DOHH2 (cell line): ENCODE measurements around the gene RAB4A.

Source experiments
- H3F3A ChIP-seq: fragments of 200-600 bp; sonication (generic), shearing (Covaris generic); 2 replicates; pipeline ENCODE4 v1.6.0; 2016; ENCODE audit warnings: antibody characterized with exemption, mild to moderate bottlenecking; ENCODE audit not compliant: control insufficient read depth, insufficient read depth
- H3K27ac ChIP-seq: fragments of 200-600 bp; sonication (generic); 2 replicates; pipeline ENCODE4 v1.5.1; 2014; ENCODE audit warnings: low read depth, mild to moderate bottlenecking, low read length, moderate library complexity
- H3K27me3 ChIP-seq: fragments of 200-600 bp; sonication (generic); 2 replicates; pipeline ENCODE4 v1.6.1; 2014; ENCODE audit warnings: mild to moderate bottlenecking, low read length, mixed read lengths; ENCODE audit not compliant: control insufficient read depth
- H3K36me3 ChIP-seq: fragments of 200-600 bp; sonication (generic); 2 replicates; pipeline ENCODE4 v1.6.1; 2014; ENCODE audit warnings: mild to moderate bottlenecking, low read length, moderate library complexity, mixed read lengths; ENCODE audit not compliant: control insufficient read depth
- H3K4me1 ChIP-seq: fragments of 200-600 bp; sonication (generic); 2 replicates; pipeline ENCODE4 v1.6.1; 2014; ENCODE audit warnings: mild to moderate bottlenecking, low read length, mixed read lengths; ENCODE audit not compliant: control insufficient read depth
- H3K4me2 ChIP-seq: fragments of 200-600 bp; sonication (generic); 2 replicates; pipeline ENCODE4 v1.6.0; 2014; ENCODE audit warnings: mild to moderate bottlenecking, low read length, moderate library complexity
- H3K4me3 ChIP-seq: fragments of 200-600 bp; sonication (generic); 2 replicates; pipeline ENCODE4 v1.5.1; 2014; ENCODE audit warnings: mild to moderate bottlenecking, low read length, mixed read lengths
- H3K79me2 ChIP-seq: fragments of 200-600 bp; sonication (generic); 2 replicates; pipeline ENCODE4 v1.6.1; 2014; ENCODE audit warnings: mild to moderate bottlenecking, low read length, mixed read lengths; ENCODE audit not compliant: control insufficient read depth
- H3K9me2 ChIP-seq: fragments of 200-600 bp; sonication (generic); replicated peaks from 2 replicates; pipeline ENCODE4 v1.6.1; 2014; ENCODE audit warnings: mild to moderate bottlenecking, low read length, mixed read lengths; ENCODE audit not compliant: control insufficient read depth
- H3K9me3 ChIP-seq: fragments of 200-600 bp; sonication (generic); 2 replicates; pipeline ENCODE4 v1.6.1; 2014; ENCODE audit warnings: antibody characterized with exemption, low read length, mixed read lengths; ENCODE audit not compliant: control insufficient read depth, insufficient read depth
- H4K20me1 ChIP-seq: fragments of 200-600 bp; sonication (generic); 2 replicates; pipeline ENCODE4 v1.6.0; 2014; ENCODE audit warnings: low read depth, mild to moderate bottlenecking, antibody characterized with exemption, low read length, moderate library complexity; ENCODE audit not compliant: control insufficient read depth, insufficient read depth
- EZH2phosphoT487 ChIP-seq: fragments of 200-600 bp; sonication (generic); IDR thresholded peaks from 2 replicates; pipeline ENCODE4 v1.6.1; 2017; ENCODE audit warnings: borderline replicate concordance, mild to moderate bottlenecking, antibody characterized with exemption, low read length, moderate library complexity, mixed read lengths
- TF ChIP-seq, protein P1 (sequence below): fragments of 200-600 bp; sonication (generic); IDR thresholded peaks from one replicate; pipeline ENCODE4 v1.5.1; 2014; ENCODE audit warnings: antibody characterized with exemption, mild to moderate bottlenecking, low read depth, low read length; ENCODE audit not compliant: poor library complexity, severe bottlenecking

RAB4A gene

GRCh38 chr1:229241390-229241789 lies 29.5 kb upstream of the RAB4A start:
- no peaks in the 10 kb centered on the region for H4K20me1 ChIP-seq
- no peaks in the 10 kb centered on the region for H3K9me2 ChIP-seq
- H3K4me2 ChIP-seq, result no peak overlapping the region
- H3K9me3 ChIP-seq, result no peaks in the 10 kb centered on the region
- H3K27ac ChIP-seq, result no peak overlapping the region
- no peaks in the 10 kb centered on the region for H3F3A ChIP-seq
- peaks cover 2% of the 10 kb centered on the region; the same call in 1 of the 2 replicates for H3K27me3 ChIP-seq
- no peaks in the 10 kb centered on the region for H3K36me3 ChIP-seq
- no peaks in the 10 kb centered on the region for H3K79me2 ChIP-seq
- no peak overlapping the region for H3K4me3 ChIP-seq
- H3K4me1 ChIP-seq, result no peaks in the 10 kb centered on the region
- no peak for TF ChIP-seq EZH2phosphoT487
- TF ChIP-seq, protein P1, sequence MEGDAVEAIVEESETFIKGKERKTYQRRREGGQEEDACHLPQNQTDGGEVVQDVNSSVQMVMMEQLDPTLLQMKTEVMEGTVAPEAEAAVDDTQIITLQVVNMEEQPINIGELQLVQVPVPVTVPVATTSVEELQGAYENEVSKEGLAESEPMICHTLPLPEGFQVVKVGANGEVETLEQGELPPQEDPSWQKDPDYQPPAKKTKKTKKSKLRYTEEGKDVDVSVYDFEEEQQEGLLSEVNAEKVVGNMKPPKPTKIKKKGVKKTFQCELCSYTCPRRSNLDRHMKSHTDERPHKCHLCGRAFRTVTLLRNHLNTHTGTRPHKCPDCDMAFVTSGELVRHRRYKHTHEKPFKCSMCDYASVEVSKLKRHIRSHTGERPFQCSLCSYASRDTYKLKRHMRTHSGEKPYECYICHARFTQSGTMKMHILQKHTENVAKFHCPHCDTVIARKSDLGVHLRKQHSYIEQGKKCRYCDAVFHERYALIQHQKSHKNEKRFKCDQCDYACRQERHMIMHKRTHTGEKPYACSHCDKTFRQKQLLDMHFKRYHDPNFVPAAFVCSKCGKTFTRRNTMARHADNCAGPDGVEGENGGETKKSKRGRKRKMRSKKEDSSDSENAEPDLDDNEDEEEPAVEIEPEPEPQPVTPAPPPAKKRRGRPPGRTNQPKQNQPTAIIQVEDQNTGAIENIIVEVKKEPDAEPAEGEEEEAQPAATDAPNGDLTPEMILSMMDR, result no peak

DNA sequence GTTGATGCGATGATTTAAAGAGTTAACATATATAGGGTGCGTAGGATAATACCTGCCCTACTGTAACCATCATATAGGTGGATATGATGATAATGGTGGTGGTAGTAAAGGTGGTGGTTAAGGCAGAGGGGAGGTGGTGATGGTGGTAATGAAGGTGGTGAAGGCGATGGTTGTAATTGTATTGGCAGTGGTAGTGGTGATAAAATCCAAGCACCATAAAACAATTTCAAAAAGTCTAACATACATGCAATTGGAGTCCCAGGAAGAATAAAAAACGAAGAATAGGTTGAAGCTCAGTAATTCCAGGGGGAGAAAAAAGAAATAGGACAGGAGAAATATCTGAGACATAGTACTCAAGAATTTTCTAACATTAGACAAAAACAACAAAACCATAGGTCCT lies 27.3 kb upstream of the RAB4A start:
- Histone ChIP-seq H3K9me3 (no peaks in the 10 kb centered on the region), H3K9me2 (no peaks in the 10 kb centered on the region), H3K4me2 (no peak overlapping the region), H3K4me1 (no peaks in the 10 kb centered on the region), H4K20me1 (no peaks in the 10 kb centered on the region), H3K4me3 (no peak overlapping the region), H3K79me2 (no peaks in the 10 kb centered on the region), H3K27me3 (peaks cover under 1% of the 10 kb centered on the region; the same call in 1 of the 2 replicates), H3F3A (no peaks in the 10 kb centered on the region), H3K27ac (no peak overlapping the region), H3K36me3 (no peaks in the 10 kb centered on the region)
- TF ChIP-seq EZH2phosphoT487, result no peak
- TF ChIP-seq, protein P1, result no peak

DNA sequence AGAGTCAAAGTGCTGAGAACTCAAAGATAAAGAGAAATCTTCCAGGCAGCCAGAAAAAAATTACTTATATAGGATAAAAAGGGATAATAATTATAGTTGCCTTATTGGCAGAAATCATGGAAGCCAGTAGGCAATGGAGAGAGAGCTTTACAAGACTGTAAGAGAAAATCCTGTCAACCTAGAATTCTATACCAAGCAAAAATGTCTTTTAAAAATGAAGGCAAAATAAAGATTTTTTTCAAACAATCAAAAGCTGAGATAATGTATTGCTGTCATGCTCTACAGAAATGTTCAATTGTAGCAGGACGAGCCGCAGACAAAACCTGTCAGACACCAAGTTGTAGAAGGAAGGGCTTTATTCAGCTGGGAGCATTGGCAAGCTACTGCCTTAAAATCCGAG lies 26.8 kb upstream of the RAB4A start:
- H3K9me3 ChIP-seq, result no peaks in the 10 kb centered on the region
- no peaks in the 10 kb centered on the region for H4K20me1 ChIP-seq
- no peaks in the 10 kb centered on the region for H3K4me1 ChIP-seq
- TF ChIP-seq, protein P1, result no peak
- TF ChIP-seq EZH2phosphoT487, result no peak
- no peak overlapping the region for H3K4me2 ChIP-seq
- H3K79me2 ChIP-seq, result no peaks in the 10 kb centered on the region
- H3K27ac ChIP-seq, result no peak overlapping the region
- H3F3A ChIP-seq, result no peaks in the 10 kb centered on the region
- no peaks in the 10 kb centered on the region for H3K9me2 ChIP-seq
- no peak overlapping the region for H3K4me3 ChIP-seq
- H3K36me3 ChIP-seq, result no peaks in the 10 kb centered on the region
- peaks cover 5% of the 10 kb centered on the region; the same call in 1 of the 2 replicates for H3K27me3 ChIP-seq

GRCh38 chr1:229247871-229248270 lies 23.0 kb upstream of the RAB4A start:
- Histone ChIP-seq H3K4me3 (no peak overlapping the region), H3K36me3 (no peaks in the 10 kb centered on the region)
- no peak for TF ChIP-seq EZH2phosphoT487
- TF ChIP-seq, protein P1, result no peak

More at GRCh38 chr1:229247871-229248270, 23.0 kb upstream of the RAB4A start:
- Histone ChIP-seq H3K27me3 (peaks cover 5% of the 10 kb centered on the region; the same call in 1 of the 2 replicates), H3K4me1 (no peaks in the 10 kb centered on the region), H3F3A (no peaks in the 10 kb centered on the region), H3K79me2 (no peaks in the 10 kb centered on the region), H3K4me2 (no peak overlapping the region), H3K9me3 (no peaks in the 10 kb centered on the region), H4K20me1 (no peaks in the 10 kb centered on the region), H3K9me2 (no peaks in the 10 kb centered on the region), H3K27ac (no peak overlapping the region)
